HUES6 (cell line): ENCODE results near the gene ZCCHC7.
A peak's percentile ranks its signal among the peaks of the same experiment; 100 is the strongest.
"Not testable (repeated sequence)": the region's sequence is repeated elsewhere in the genome, so short reads cannot be mapped to it uniquely, and the experiment has no call there.

Experiments
- H3K27ac ChIP-seq: 2 replicates; pipeline ENCODE4 v1.7.0; 2013; ENCODE audit warnings: low read depth, mild to moderate bottlenecking, low read length, inconsistent platforms
- H3K27me3 ChIP-seq: 2 replicates; pipeline ENCODE4 v1.6.1; 2013; ENCODE audit warnings: low read length; ENCODE audit not compliant: control insufficient read depth, insufficient read depth
- H3K36me3 ChIP-seq: 2 replicates; pipeline ENCODE4 v1.6.1; 2013; ENCODE audit warnings: low read length; ENCODE audit not compliant: control insufficient read depth, insufficient read depth
- H3K4me1 ChIP-seq: 2 replicates; pipeline ENCODE4 v1.6.1; 2013; ENCODE audit warnings: low read length; ENCODE audit not compliant: control insufficient read depth, insufficient read depth
- H3K4me3 ChIP-seq: 2 replicates; pipeline ENCODE4 v1.5.1; 2013; ENCODE audit warnings: low read depth, low read length
- H3K9ac ChIP-seq: one replicate; pipeline ENCODE4 v1.6.1; 2013; ENCODE audit warnings: mild to moderate bottlenecking, low read length
- H3K9me3 ChIP-seq: 2 replicates; pipeline ENCODE4 v1.6.1; 2013; ENCODE audit warnings: low read depth, low read length; ENCODE audit not compliant: control insufficient read depth, insufficient read depth

ZCCHC7 gene

GRCh38 chr9:37119907-37120842 lies at the start of gene ZCCHC7:
Gene ZCCHC7 (plus strand): TSS chr9:37120574.
- peaks cover 6% of the 10 kb centered on the region; the same call in 1 of the 2 replicates for H3K9me3 ChIP-seq
- H3K4me1 ChIP-seq, result peaks cover 7% of the 10 kb centered on the region
- H3K27ac ChIP-seq, result 0 out of 2 replicates have a peak within 1 kb of the TSS, but pooled peaks have one; percentile 52
- H3K4me3 ChIP-seq, result peak within 1 kb of the TSS; percentile 90
- no peaks in the 10 kb centered on the region for H3K27me3 ChIP-seq
- H3K36me3 ChIP-seq, result no peaks in the 10 kb centered on the region
- H3K9ac ChIP-seq, result peak within 1 kb of the TSS; percentile 87

GRCh38 chr9:37074790-37075189 lies 45.6 kb upstream of the ZCCHC7 start:
- not testable (repeated sequence) for H3K36me3 ChIP-seq, H3K4me1 ChIP-seq, H3K9ac ChIP-seq, H3K9me3 ChIP-seq, H3K4me3 ChIP-seq, H3K27ac ChIP-seq
- H3K27me3 ChIP-seq, result peaks cover 10% of the 10 kb centered on the region

GRCh38 chr9:37079370-37080164 lies 40.8 kb upstream of the ZCCHC7 start:
- H3K27ac ChIP-seq, result no peak overlapping the region
- peaks cover 10% of the 10 kb centered on the region for H3K27me3 ChIP-seq
- peak overlapping the region; percentile 83 for H3K9ac ChIP-seq
- no peaks in the 10 kb centered on the region for H3K36me3 ChIP-seq
- H3K4me3 ChIP-seq, result peak overlapping the region; percentile 86
- peaks cover 6% of the 10 kb centered on the region; the same call in 1 of the 2 replicates for H3K9me3 ChIP-seq
- H3K4me1 ChIP-seq, result peaks cover 4% of the 10 kb centered on the region; the same call in 1 of the 2 replicates

- not testable (repeated sequence) for H3K9me3 ChIP-seq, H3K27ac ChIP-seq, H3K36me3 ChIP-seq, H3K4me1 ChIP-seq
- peaks cover 10% of the 10 kb centered on the region for H3K27me3 ChIP-seq
- peak overlapping the region; percentile 86 for H3K4me3 ChIP-seq
- peak overlapping the region; percentile 83 for H3K9ac ChIP-seq
Measured at GRCh38 chr9:37080165-37080628, 40.2 kb upstream of the ZCCHC7 start.

- H3K36me3 ChIP-seq, H3K9ac ChIP-seq, H3K27me3 ChIP-seq, H3K27ac ChIP-seq, H3K9me3 ChIP-seq, H3K4me1 ChIP-seq, H3K4me3 ChIP-seq: not testable (repeated sequence)
Measured at GRCh38 chr9:37081507-37081906, 38.9 kb upstream of the ZCCHC7 start.

- H3K27me3 ChIP-seq, result peaks cover 8% of the 10 kb centered on the region
- no peak overlapping the region for H3K4me3 ChIP-seq
- no peak overlapping the region for H3K9ac ChIP-seq
- peaks cover 4% of the 10 kb centered on the region; the same call in 1 of the 2 replicates for H3K4me1 ChIP-seq
- peaks cover 6% of the 10 kb centered on the region; the same call in 1 of the 2 replicates for H3K9me3 ChIP-seq
- no peak overlapping the region for H3K27ac ChIP-seq
- peaks cover 11% of the 10 kb centered on the region for H3K36me3 ChIP-seq
Measured at GRCh38 chr9:37082214-37082765, 38.1 kb upstream of the ZCCHC7 start.

GRCh38 chr9:37083654-37084053 lies 36.7 kb upstream of the ZCCHC7 start:
- H3K36me3 ChIP-seq, result peaks cover 20% of the 10 kb centered on the region

GRCh38 chr9:37085233-37085632 lies 35.1 kb upstream of the ZCCHC7 start:
- H3K27ac ChIP-seq, result no peak overlapping the region
- H3K27me3 ChIP-seq, result no peaks in the 10 kb centered on the region
- no peak overlapping the region for H3K9ac ChIP-seq
- H3K36me3 ChIP-seq, result peaks cover 23% of the 10 kb centered on the region
- no peaks in the 10 kb centered on the region for H3K9me3 ChIP-seq
- peaks cover 4% of the 10 kb centered on the region; the same call in 1 of the 2 replicates for H3K4me1 ChIP-seq
- H3K4me3 ChIP-seq, result no peak overlapping the region

More at GRCh38 chr9:37083654-37084053, 36.7 kb upstream of the ZCCHC7 start:
- Histone ChIP-seq H3K27me3 (peaks cover 5% of the 10 kb centered on the region), H3K4me1 (peaks cover 4% of the 10 kb centered on the region; the same call in 1 of the 2 replicates), H3K9ac (no peak overlapping the region), H3K9me3 (peaks cover 6% of the 10 kb centered on the region; the same call in 1 of the 2 replicates), H3K4me3 (no peak overlapping the region), H3K27ac (no peak overlapping the region)

- not testable (repeated sequence) for H3K9me3 ChIP-seq, H3K27ac ChIP-seq, H3K27me3 ChIP-seq, H3K4me3 ChIP-seq, H3K9ac ChIP-seq, H3K36me3 ChIP-seq, H3K4me1 ChIP-seq
Measured at GRCh38 chr9:37092714-37093295, 27.6 kb upstream of the ZCCHC7 start.

- Histone ChIP-seq H3K27ac (no peak overlapping the region), H3K9ac (no peak overlapping the region)
Measured at GRCh38 chr9:37094751-37095150, 25.6 kb upstream of the ZCCHC7 start.

More at GRCh38 chr9:37094751-37095150, 25.6 kb upstream of the ZCCHC7 start:
- Histone ChIP-seq H3K27me3 (no peaks in the 10 kb centered on the region), H3K36me3 (no peaks in the 10 kb centered on the region), H3K4me3 (no peak overlapping the region), H3K9me3 (no peaks in the 10 kb centered on the region), H3K4me1 (no peaks in the 10 kb centered on the region)
